H1 (cell line): ENCODE data around the gene SHLD1. TPM values are rescaled to one million over a fixed set of nuclear protein-coding genes. Genes with fewer than 3 reads are reported as not detected.

Source experiments
- CTCF ChIA-PET: fragments of 300-600 bp; sonication (Branson Sonifier 250); formaldehyde crosslinking; loops from one replicate; lab custom pipeline; 2021; ENCODE audit not compliant: partially characterized antibody; lab: Charles Lee
- POLR2A ChIA-PET: fragments of 300-600 bp; sonication (Branson Sonifier 250); formaldehyde crosslinking; loops from one replicate; lab custom pipeline; 2021; ENCODE audit warnings: inconsistent platforms; ENCODE audit not compliant: partially characterized antibody; lab: Charles Lee
- DNase-seq, 2 experiments: peaks; one replicate each; pipeline versions ENCODE4 v3.0.0 to v3.0.0-alpha.2; 2010 to 2022; ENCODE audit warnings: low spot score in 2 of 2, low read depth in 1 of 2, mixed read lengths in 1 of 2
- FAIRE-seq: peaks from 2 replicates; lab custom pipeline; 2011; peaks lifted over from hg19 to GRCh38; lab: Jason Lieb, UNC
- H2AFZ ChIP-seq: 2 replicates; pipeline ENCODE4 v1.8.1; 2012; ENCODE audit warnings: low read length, inconsistent platforms
- H2AK5ac ChIP-seq: 2 replicates; pipeline ENCODE4 v1.6.1; 2013; ENCODE audit warnings: low read depth, low read length
- H2BK120ac ChIP-seq: replicated peaks from 2 replicates; pipeline ENCODE3; 2013; ENCODE audit warnings: low read depth, low read length, inconsistent platforms
- H2BK12ac ChIP-seq: 2 replicates; pipeline ENCODE4 v1.6.1; 2013; ENCODE audit warnings: low read depth, low read length
- H2BK15ac ChIP-seq: 2 replicates; pipeline ENCODE4 v1.6.1; 2013; ENCODE audit warnings: low read length
- H2BK20ac ChIP-seq: 2 replicates; pipeline ENCODE4 v1.6.1; 2013; ENCODE audit warnings: low read length
- H2BK5ac ChIP-seq: 2 replicates; pipeline ENCODE4 v1.6.1; 2013; ENCODE audit warnings: low read depth, low read length
- H3K14ac ChIP-seq: 2 replicates; pipeline ENCODE4 v1.6.1; 2013; ENCODE audit warnings: inconsistent platforms; ENCODE audit not compliant: insufficient read length
- H3K18ac ChIP-seq: 2 replicates; pipeline ENCODE4 v1.6.1; 2013; ENCODE audit warnings: low read length; ENCODE audit errors: extremely low read depth
- H3K23ac ChIP-seq: 2 replicates; pipeline ENCODE4 v1.6.1; 2013; ENCODE audit warnings: inconsistent platforms; ENCODE audit not compliant: insufficient read length
- H3K23me2 ChIP-seq: 2 replicates; pipeline ENCODE4 v1.6.1; 2013; ENCODE audit warnings: low read depth, low read length
- H3K27ac ChIP-seq: 2 replicates; pipeline ENCODE4 v1.6.1; 2011; ENCODE audit warnings: low read depth, low read length, inconsistent platforms
- H3K27me3 ChIP-seq, 4 experiments: replicated peaks in 1 of 4; 1 replicate in 1 of 4; 2 replicates in 3 of 4; pipeline versions ENCODE4 v1.6.1 to v1.8.1; 2011 to 2013; ENCODE audit warnings: low read length in 3 of 4, mild to moderate bottlenecking in 3 of 4, inconsistent platforms in 2 of 4, mixed read lengths in 2 of 4, moderate library complexity in 1 of 4; ENCODE audit not compliant: control insufficient read depth in 3 of 4, insufficient read depth in 3 of 4; ENCODE audit errors: extremely low read depth in 1 of 4
- H3K36me3 ChIP-seq, 4 experiments: 2 replicates each; pipeline versions ENCODE4 v1.6.1 to v1.8.1; 2011 to 2013; ENCODE audit warnings: mild to moderate bottlenecking in 4 of 4, low read length in 3 of 4, moderate library complexity in 2 of 4, control low read depth in 1 of 4, inconsistent platforms in 1 of 4; ENCODE audit not compliant: insufficient read depth in 4 of 4, control insufficient read depth in 2 of 4
- H3K4ac ChIP-seq: replicated peaks from 2 replicates; pipeline ENCODE3; 2013; ENCODE audit warnings: low read length, low read depth, mixed read lengths, inconsistent platforms; ENCODE audit not compliant: insufficient read length
- H3K4me1 ChIP-seq, 4 experiments: replicated peaks in 1 of 4; 1 replicate in 1 of 4; 2 replicates in 3 of 4; pipeline versions ENCODE4 v1.6.1 to v1.8.1; 2011 to 2013; ENCODE audit warnings: low read length in 3 of 4, inconsistent platforms in 2 of 4, mixed read lengths in 1 of 4; ENCODE audit not compliant: insufficient read depth in 4 of 4, control insufficient read depth in 3 of 4
- H3K4me2 ChIP-seq, 2 experiments: 2 replicates each; pipeline versions ENCODE4 v1.6.1 to v1.8.1; 2011 to 2013; ENCODE audit warnings: low read depth in 2 of 2, low read length in 2 of 2, control low read depth in 1 of 2, inconsistent platforms in 1 of 2, mild to moderate bottlenecking in 1 of 2; ENCODE audit not compliant: insufficient read depth in 1 of 2
- H3K4me3 ChIP-seq, 4 experiments: fragments of 200-600, 300-600 bp in 1 of 4; sonication (generic), shearing (Covaris generic), sonication (Bioruptor Twin) in 1 of 4; 2 replicates each; pipeline versions ENCODE4 v1.5.1 to v1.8.1; 2011 to 2016; ENCODE audit warnings: low read length in 4 of 4, low read depth in 3 of 4, control low read depth in 2 of 4, inconsistent platforms in 2 of 4, mild to moderate bottlenecking in 2 of 4, mixed read lengths in 1 of 4, moderate library complexity in 1 of 4; ENCODE audit not compliant: insufficient read depth in 2 of 4; ENCODE audit errors: extremely low read depth in 1 of 4
- H3K56ac ChIP-seq: replicated peaks from 2 replicates; pipeline ENCODE3; 2013; ENCODE audit warnings: low read depth, mild to moderate bottlenecking, mixed read lengths, low read length, inconsistent platforms; ENCODE audit not compliant: insufficient read length
- H3K79me1 ChIP-seq: 2 replicates; pipeline ENCODE4 v1.6.1; 2013; ENCODE audit warnings: low read depth, low read length, control low read depth
- H3K79me2 ChIP-seq, 2 experiments: 2 replicates each; pipeline versions ENCODE4 v1.6.1 to v1.8.1; 2012 to 2013; ENCODE audit warnings: low read length in 2 of 2, mild to moderate bottlenecking in 2 of 2, inconsistent platforms in 1 of 2; ENCODE audit not compliant: insufficient read depth in 2 of 2, control insufficient read depth in 1 of 2
- H3K9ac ChIP-seq, 4 experiments: replicated peaks in 1 of 4; 1 replicate in 1 of 4; 2 replicates in 3 of 4; pipeline versions ENCODE4 v1.6.1 to v1.8.1; 2011 to 2013; ENCODE audit warnings: low read depth in 3 of 4, low read length in 3 of 4, control low read depth in 2 of 4, mild to moderate bottlenecking in 2 of 4, moderate library complexity in 2 of 4, inconsistent platforms in 1 of 4; ENCODE audit errors: extremely low read depth in 1 of 4
- H3K9me3 ChIP-seq, 2 experiments: 2 replicates each; pipeline versions ENCODE4 v1.6.1 to v1.8.1; 2012 to 2013; ENCODE audit warnings: mild to moderate bottlenecking in 2 of 2, moderate library complexity in 2 of 2, control low read depth in 1 of 2, inconsistent platforms in 1 of 2, low read depth in 1 of 2, low read length in 1 of 2, mixed read lengths in 1 of 2; ENCODE audit not compliant: insufficient read depth in 2 of 2
- H4K20me1 ChIP-seq, 2 experiments: replicated peaks in 1 of 2; 2 replicates each; pipeline versions ENCODE3 to v1.8.1; 2011 to 2013; ENCODE audit warnings: inconsistent platforms in 2 of 2, low read length in 2 of 2, mild to moderate bottlenecking in 1 of 2; ENCODE audit not compliant: insufficient read depth in 2 of 2, control insufficient read depth in 1 of 2
- H4K5ac ChIP-seq: 2 replicates; pipeline ENCODE4 v1.6.1; 2013; ENCODE audit warnings: low read length, low read depth, mixed read lengths, inconsistent platforms; ENCODE audit not compliant: insufficient read length
- H4K8ac ChIP-seq: 2 replicates; pipeline ENCODE4 v1.8.0; 2013; ENCODE audit warnings: mild to moderate bottlenecking, moderate library complexity, low read length, inconsistent platforms; ENCODE audit not compliant: insufficient read depth; ENCODE audit errors: extremely low read depth
- H4K91ac ChIP-seq: replicated peaks from 2 replicates; pipeline ENCODE3; 2013; ENCODE audit warnings: low read length, mixed read lengths, inconsistent platforms; ENCODE audit not compliant: insufficient read length
- ATF3 ChIP-seq: IDR thresholded peaks from 2 replicates; pipeline ENCODE4 v1.6.1; 2011; ENCODE audit warnings: low read depth, mild to moderate bottlenecking, low read length; ENCODE audit not compliant: insufficient read depth
- CBX5 ChIP-seq: fragments of 300-800, 300-1000 bp; sonication (generic); IDR thresholded peaks from 2 replicates; pipeline ENCODE4 v1.7.1; 2016; ENCODE audit warnings: antibody characterized with exemption, low read length, low read depth
- CBX8 ChIP-seq: fragments of 300-800, 300-1000 bp; sonication (generic); IDR thresholded peaks from 2 replicates; pipeline ENCODE4 v1.7.1; 2016; ENCODE audit warnings: low read depth, low read length, borderline replicate concordance
- CHD1 ChIP-seq: IDR thresholded peaks from 2 replicates; pipeline ENCODE4 v1.6.1; 2012; ENCODE audit warnings: low read depth, low read length, improper control_type of control experiment
- CHD2 ChIP-seq: IDR thresholded peaks from 2 replicates; pipeline ENCODE4 v1.6.1; 2012; ENCODE audit warnings: low read length, improper control_type of control experiment
- EP300 ChIP-seq, 2 experiments: IDR thresholded peaks; 1 replicate in 1 of 2; 2 replicates in 1 of 2; pipeline ENCODE4 v1.6.1; 2011 to 2012; ENCODE audit warnings: low read depth in 2 of 2, low read length in 2 of 2, mild to moderate bottlenecking in 2 of 2, borderline replicate concordance in 1 of 2, inconsistent platforms in 1 of 2, moderate library complexity in 1 of 2
- GTF2F1 ChIP-seq: IDR thresholded peaks from 2 replicates; pipeline ENCODE4 v1.6.1; 2012; ENCODE audit warnings: low read depth, low read length, improper control_type of control experiment, borderline replicate concordance
- RAD21 ChIP-seq, 2 experiments: IDR thresholded peaks in 1 of 2; conservative IDR thresholded peaks in 1 of 2; 2 replicates each; pipeline ENCODE4 v1.6.1; 2011; ENCODE audit warnings: low read depth in 2 of 2, low read length in 2 of 2, improper control_type of control experiment in 1 of 2, inconsistent platforms in 1 of 2, mild to moderate bottlenecking in 1 of 2, moderate library complexity in 1 of 2
- RBBP5 ChIP-seq: IDR thresholded peaks from 2 replicates; pipeline ENCODE4 v1.7.1; 2012; ENCODE audit warnings: low read depth, mild to moderate bottlenecking, inconsistent platforms, low read length, moderate library complexity, borderline replicate concordance
- RFX5 ChIP-seq: IDR thresholded peaks from 2 replicates; pipeline ENCODE4 v1.6.1; 2011; ENCODE audit warnings: low read depth, low read length, improper control_type of control experiment, borderline replicate concordance
- SIRT6 ChIP-seq: IDR thresholded peaks from one replicate; pipeline ENCODE4 v1.7.1; 2012; ENCODE audit warnings: low read length, inconsistent platforms
- TAF1 ChIP-seq: IDR thresholded peaks from 2 replicates; pipeline ENCODE4 v1.6.1; 2011; ENCODE audit warnings: mild to moderate bottlenecking, low read depth, low read length
- TAF7 ChIP-seq: optimal IDR thresholded peaks from 2 replicates; pipeline ENCODE3; 2011; ENCODE audit warnings: low read depth, mild to moderate bottlenecking, inconsistent platforms, low read length, moderate library complexity, borderline replicate concordance
- TEAD4 ChIP-seq: IDR thresholded peaks from 2 replicates; pipeline ENCODE4 v1.6.1; 2012; ENCODE audit warnings: low read depth, low read length, inconsistent platforms, mixed read lengths
- WGBS, 2 experiments: shearing (Covaris generic) in 1 of 2; methylation state at CpG; one replicate each; pipeline versions ENCODE4 v1.1.6 to v1.1.7; 2013 to 2015; ENCODE audit warnings: low lambda C conversion rate in 2 of 2, mixed read lengths in 2 of 2, inconsistent platforms in 1 of 2, low coverage in 1 of 2, missing lambda C conversion rate in 1 of 2; ENCODE audit not compliant: insufficient replicate concordance in 2 of 2, insufficient coverage in 1 of 2, insufficient read length in 1 of 2; ENCODE audit errors: extremely low coverage in 1 of 2, missing lambda C conversion rate in 1 of 2; 5-methylcytosine and 5-hydroxymethylcytosine counted together
- polyA plus RNA-seq, 7 experiments: library from polyadenylated mRNA; depleted of rRNA in 3 of 7; stranded (reverse) in 5 of 7; unstranded in 2 of 7; fragments of >200 nt in 5 of 7; fragments of 200-250 nt in 2 of 7; gene quantifications; 1 replicate in 5 of 7; 2 replicates in 1 of 7; 4 replicates in 1 of 7; pipeline versions ENCODE4 v1.2.1 to v1.2.3, GENCODE V29; 2011 to 2013; ENCODE audit warnings: missing spikeins in 2 of 7, mixed read lengths in 2 of 7
- total RNA-seq: library from RNA; stranded (reverse); fragmentation: NEBNext Ultra II Directional; extraction: Animal tissue kit (Norgen Biotek cat#: 25700); gene quantifications from 2 replicates; pipeline ENCODE4 v1.2.1, GENCODE V29; 2021

Gene SHLD1
- total and polyA plus RNA-seq, 2 of the 8 experiments (the other 6 are each of a cell fraction or from before 2014, with no cell fraction given): 4.2 to 6.5 TPM

- Histone ChIP-seq H4K91ac (no peak overlapping the region), H2BK120ac (no peak overlapping the region), H3K4ac (no peak overlapping the region), H3K18ac (no peak overlapping the region), H3K36me3 (no peaks in the 10 kb centered on the region), H3K23ac (no peak overlapping the region), H2BK5ac (no peak overlapping the region), H2BK12ac (no peak overlapping the region), H3K79me2 (no peaks in the 10 kb centered on the region), H4K5ac (no peak overlapping the region), H3K9me3 (no peaks in the 10 kb centered on the region), H2BK20ac (no peak overlapping the region), H4K8ac (no peak overlapping the region), H3K9ac (no peak overlapping the region), H3K23me2 (peaks cover 2% of the 10 kb centered on the region; the same call in 1 of the 2 replicates), H3K79me1 (no peaks in the 10 kb centered on the region), H3K14ac (no peak overlapping the region), H2AK5ac (no peak overlapping the region), H3K4me2 (no peak overlapping the region), H3K4me3 (no peak overlapping the region), H3K27ac (no peak overlapping the region), H2BK15ac (no peak overlapping the region), H3K4me1 (peaks cover 0 to 2% (median 0%) of the 10 kb centered on the region in 4 experiments; a peak in 1 of 7 replicates), H3K27me3 (no peaks in the 10 kb centered on the region), H2AFZ (no peak overlapping the region), H4K20me1 (no peaks in the 10 kb centered on the region), H3K56ac (no peak overlapping the region)
- 88% methylated on average over 1 of the region's 1 CpG; no CpG with 5 or more reads in 1 of the 2 experiments for WGBS, 2 experiments
- DNase-seq (no peak), FAIRE-seq (no peak)
- ChIA-PET CTCF (no interaction called here), POLR2A (no interaction called here)
- TF ChIP-seq CBX5 (no peak), RBBP5 (no peak), RFX5 (no peak), EP300 (IDR thresholded peaks at IDR 0.05; ENCODE audit: borderline replicate concordance in 1 of 2, low read depth in 2 of 2, low read length in 2 of 2) (no peak), TAF7 (no peak), TEAD4 (no peak), SIRT6 (no peak), CHD1 (no peak), TAF1 (no peak), CBX8 (no peak), RAD21 (IDR thresholded peaks at IDR 0.05 in 1 of 2, conservative IDR thresholded peaks at IDR 0.05 in 1 of 2; ENCODE audit: low read depth in 2 of 2, low read length in 2 of 2) (no peak), GTF2F1 (no peak), CHD2 (no peak), ATF3 (no peak)
These were observed 91.3 kb downstream of the SHLD1 start for GRCh38 chr20:5841522-5841921.
